ENCODE data around the gene ADH1A. TPM values are rescaled to one million over a fixed set of nuclear protein-coding genes. Genes with fewer than 3 reads are reported as not detected.

Gene ADH1A
- total RNA-seq, 4 donors from 2014 or later = 0.22 to 0.85 (median 0.82) TPM; not detected in 1

DNA sequence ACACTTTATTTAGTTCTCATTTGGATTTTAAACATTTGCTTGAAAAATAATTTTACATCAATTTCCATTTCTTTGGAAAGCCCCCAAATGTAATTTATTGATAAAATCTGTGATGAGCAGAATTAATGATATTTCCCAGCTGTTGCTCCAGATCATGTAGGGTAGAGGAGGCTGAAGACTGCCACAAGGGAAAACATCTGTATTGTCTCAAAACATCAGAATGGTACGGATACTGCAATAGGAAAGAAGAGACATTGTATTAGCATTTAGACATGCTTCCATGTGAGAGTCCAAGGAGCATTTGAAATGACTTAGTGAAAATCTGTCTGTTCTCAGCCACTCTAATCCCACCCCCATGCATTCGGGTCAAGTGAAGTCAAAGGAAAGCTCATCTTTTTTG is 14.4 kb downstream of the ADH1A start:
- TF ChIP-seq, protein P1, sequence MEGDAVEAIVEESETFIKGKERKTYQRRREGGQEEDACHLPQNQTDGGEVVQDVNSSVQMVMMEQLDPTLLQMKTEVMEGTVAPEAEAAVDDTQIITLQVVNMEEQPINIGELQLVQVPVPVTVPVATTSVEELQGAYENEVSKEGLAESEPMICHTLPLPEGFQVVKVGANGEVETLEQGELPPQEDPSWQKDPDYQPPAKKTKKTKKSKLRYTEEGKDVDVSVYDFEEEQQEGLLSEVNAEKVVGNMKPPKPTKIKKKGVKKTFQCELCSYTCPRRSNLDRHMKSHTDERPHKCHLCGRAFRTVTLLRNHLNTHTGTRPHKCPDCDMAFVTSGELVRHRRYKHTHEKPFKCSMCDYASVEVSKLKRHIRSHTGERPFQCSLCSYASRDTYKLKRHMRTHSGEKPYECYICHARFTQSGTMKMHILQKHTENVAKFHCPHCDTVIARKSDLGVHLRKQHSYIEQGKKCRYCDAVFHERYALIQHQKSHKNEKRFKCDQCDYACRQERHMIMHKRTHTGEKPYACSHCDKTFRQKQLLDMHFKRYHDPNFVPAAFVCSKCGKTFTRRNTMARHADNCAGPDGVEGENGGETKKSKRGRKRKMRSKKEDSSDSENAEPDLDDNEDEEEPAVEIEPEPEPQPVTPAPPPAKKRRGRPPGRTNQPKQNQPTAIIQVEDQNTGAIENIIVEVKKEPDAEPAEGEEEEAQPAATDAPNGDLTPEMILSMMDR (IDR thresholded peaks at IDR 0.05; ENCODE audit: low read depth) = no peak

DNA sequence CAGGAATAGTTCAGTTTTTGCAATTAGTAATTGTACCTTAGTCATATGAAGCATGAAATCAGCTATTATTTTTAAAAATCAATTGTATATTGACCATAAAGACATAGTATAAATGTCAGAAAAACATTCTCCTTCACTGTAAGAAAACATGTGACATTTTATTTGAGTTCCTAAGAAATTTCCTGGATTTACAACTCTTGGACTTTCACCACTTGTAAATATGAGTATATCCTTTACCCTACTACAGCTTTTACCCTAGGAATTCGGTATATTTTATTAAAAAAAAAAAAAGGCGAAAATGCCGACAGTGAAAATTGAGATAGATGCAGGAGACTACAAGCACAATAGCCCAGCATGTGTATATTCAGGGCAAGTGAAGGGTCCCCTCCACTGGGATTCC is 14.9 kb downstream of the ADH1A start:
- TF ChIP-seq, protein P1 (IDR thresholded peaks at IDR 0.05; ENCODE audit: low read depth) = no peak

DNA sequence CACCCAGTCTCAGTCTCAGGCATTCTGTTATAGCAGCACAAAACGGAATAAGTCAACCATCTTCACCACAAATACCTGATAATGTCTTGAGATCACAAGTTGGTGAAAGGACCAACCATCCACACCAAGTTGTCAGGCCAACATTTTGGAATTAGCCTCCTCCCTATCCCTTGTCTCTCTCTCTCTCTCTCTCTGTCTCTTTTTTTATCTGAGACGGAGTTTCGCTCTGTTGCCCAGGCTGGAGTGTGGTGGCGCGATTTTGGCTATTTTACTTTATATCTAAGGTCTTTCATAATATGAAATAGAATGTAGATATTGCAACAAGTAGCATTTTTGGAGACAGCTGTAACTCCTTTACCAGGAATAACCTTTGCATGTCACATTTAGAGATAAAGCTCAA is 15.7 kb downstream of the ADH1A start:
- TF ChIP-seq, protein P1 (IDR thresholded peaks at IDR 0.05; ENCODE audit: low read depth) = no peak

DNA sequence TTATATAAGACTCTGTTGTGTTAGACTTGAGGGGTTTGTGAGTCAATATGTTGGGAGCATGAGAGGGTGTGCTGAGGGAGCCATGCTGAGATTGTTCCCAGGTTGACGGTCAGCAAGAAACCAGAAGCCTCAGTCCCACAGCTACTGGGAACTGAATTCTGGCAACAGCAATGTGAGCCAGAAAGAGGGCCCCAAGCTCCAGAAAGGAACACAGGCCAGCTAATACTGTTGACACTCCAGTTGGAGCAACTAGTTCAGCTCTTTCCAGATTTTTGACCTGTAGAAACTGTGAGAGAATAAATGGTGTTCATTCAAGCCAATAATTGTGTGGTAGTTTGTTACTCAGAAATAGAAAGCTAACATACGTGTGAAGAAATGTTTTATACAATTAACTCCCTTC is 17.1 kb downstream of the ADH1A start:
- TF ChIP-seq, protein P1 (IDR thresholded peaks at IDR 0.05; ENCODE audit: low read depth) = no peak

DNA sequence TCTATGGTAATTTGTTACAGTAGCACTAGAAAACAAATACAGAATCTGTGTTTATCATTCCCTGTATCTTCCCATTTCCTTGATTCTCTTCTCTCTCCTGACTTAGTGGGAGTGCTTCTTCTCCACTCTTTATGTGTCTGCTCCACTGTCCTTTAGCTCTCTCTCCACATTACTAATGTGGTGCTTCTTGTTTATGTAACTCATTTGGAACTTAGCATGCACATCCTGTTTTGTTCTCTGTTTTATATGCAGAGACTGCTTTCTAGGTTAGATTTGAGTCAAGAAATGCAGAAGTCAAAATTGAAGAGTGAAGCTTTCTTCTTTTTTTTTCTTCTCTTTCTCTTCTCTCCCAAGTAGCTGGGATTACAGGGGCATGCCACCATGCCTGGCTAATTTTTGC is 25.9 kb downstream of the ADH1A start:
- TF ChIP-seq, protein P1 (IDR thresholded peaks at IDR 0.05; ENCODE audit: low read depth) = no peak

DNA sequence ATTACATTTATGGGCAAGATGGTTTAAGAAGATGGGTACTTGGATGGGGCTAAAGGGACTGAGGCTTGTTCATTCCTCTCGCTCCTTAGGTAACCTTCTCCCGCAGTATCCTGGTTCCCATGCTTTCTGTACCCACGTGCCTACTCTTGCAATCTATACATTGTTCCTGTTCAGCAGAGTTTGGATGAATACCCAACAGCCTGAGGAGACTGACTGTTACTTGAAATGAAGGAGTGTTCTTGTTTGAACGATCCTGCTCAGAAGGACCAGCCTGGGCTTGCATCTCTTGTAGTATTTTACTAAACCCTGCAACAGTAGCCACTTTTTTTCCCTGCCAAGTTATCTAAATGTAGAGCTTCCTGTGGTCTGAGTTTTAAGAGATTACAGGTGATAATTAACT is 38.0 kb downstream of the ADH1A start:
- TF ChIP-seq, protein P1 (IDR thresholded peaks at IDR 0.05; ENCODE audit: low read depth) = no peak

DNA sequence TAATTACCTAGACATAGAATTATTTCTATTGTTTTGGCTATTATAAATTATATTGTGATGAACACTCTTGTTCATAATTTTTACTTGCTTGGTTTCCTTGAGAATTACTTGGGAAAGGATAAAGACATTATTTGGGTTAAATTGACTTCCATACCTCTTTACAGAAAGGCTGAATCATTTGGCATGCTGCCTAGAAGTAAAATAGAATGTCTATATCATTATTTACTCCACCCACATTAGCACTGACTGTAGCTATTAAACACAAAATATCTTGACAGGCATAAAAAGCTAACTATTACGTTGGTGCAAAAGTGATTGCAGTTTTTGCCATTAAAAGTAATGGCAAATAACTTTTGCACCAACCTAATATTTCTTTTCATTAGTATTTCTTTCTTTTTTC is 42.1 kb downstream of the ADH1A start:
- TF ChIP-seq, protein P1 (IDR thresholded peaks at IDR 0.05; ENCODE audit: low read depth) = no peak
